HG02884 (cell line): ENCODE measurements around the gene BST1.
A peak's percentile ranks its signal among the peaks of the same experiment; 100 is the strongest.

Experiments
- ATAC-seq: cut with Tn5 transposase; IDR thresholded peaks from one replicate; pipeline ENCODE4 v1.9.1; 2021; ENCODE audit warnings: mild to moderate bottlenecking, moderate library complexity; ENCODE audit not compliant: unreplicated experiment

The BST1 gene, protein sequence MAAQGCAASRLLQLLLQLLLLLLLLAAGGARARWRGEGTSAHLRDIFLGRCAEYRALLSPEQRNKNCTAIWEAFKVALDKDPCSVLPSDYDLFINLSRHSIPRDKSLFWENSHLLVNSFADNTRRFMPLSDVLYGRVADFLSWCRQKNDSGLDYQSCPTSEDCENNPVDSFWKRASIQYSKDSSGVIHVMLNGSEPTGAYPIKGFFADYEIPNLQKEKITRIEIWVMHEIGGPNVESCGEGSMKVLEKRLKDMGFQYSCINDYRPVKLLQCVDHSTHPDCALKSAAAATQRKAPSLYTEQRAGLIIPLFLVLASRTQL

GRCh38 chr4:15702941-15703403, at the start of gene BST1:
Gene BST1, plus strand, starts transcription at chr4:15703065. Its CDS starts 80 bp downstream, at chr4:15703145.
- ATAC-seq = peak; percentile 79

- no peak for ATAC-seq
Measured at GRCh38 chr4:15653420-15653819, 49.4 kb upstream of the BST1 start.

DNA sequence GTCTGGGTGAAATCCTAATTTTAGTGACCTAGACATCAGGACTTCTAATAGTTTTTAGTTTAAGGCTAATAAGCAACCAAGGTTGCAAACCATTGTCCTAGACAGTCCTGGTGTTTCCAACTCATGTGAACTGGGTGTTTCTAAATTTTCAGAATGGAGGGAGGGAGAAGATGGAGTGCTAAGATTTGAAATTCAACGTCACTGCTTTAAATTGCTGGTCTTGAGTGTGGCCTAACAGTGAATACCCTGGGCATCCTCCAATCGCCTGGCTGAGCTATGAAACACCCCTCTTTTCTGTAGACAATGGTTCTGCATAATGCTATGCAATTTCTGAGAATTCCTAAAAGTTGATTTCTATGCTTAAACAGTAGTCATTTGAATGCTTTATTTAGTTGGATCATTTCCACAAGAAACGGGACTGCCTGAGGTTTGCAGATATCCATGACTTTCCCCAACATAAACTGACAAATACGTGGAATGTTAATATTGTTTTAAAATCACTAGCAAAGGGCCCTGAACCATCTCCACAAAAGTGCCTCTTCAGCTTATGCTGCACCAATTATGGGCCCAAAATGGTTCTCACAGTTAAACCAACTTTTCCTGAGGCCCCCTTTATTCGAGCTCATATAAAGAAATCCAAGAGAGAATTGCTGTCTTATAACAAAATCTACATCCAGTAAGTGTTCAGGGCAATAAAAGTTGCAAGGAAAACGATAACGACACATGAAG, 48.8 kb upstream of the BST1 start:
- ATAC-seq = peak; percentile 24

DNA sequence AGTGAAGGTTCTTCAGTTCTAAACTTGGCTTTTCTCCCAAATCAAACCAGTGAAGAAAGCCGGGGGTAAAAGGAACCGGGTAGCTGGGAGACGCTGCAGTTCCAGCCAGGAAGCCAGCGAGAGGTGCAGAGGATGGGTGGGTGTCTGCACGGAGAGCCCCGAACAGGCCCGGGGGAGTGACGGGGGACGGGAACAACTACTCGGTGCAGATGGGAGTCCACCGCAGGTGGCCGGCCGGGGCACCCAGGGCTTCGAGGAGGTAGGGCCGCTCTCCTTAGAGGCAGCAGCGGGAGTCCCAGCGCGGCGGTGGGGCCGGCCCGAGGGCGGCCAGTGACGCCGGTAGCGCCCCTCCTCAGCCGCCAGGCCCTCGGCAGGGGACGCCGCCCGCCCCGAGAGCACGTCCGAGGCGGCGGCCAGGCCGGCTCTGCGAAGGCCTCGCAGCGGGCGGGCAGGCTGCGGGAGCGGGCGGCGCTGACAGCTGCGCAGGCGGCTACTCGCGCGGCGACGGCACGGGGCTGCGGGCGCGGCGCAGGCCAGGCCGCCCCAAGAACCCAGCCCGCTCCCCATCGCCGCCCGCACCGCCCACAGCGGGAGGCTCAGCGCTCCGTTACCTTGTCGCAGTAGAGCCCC, 48.2 kb upstream of the BST1 start:
- peak; percentile 39 for ATAC-seq

- peak; percentile 51 for ATAC-seq
Measured at GRCh38 chr4:15655223-15656037, 47.4 kb upstream of the BST1 start, which contains the start of gene FBXL5. Gene FBXL5, minus strand, starts transcription at chr4:15655357. Its CDS starts 70 bp downstream, at chr4:15655287.

DNA sequence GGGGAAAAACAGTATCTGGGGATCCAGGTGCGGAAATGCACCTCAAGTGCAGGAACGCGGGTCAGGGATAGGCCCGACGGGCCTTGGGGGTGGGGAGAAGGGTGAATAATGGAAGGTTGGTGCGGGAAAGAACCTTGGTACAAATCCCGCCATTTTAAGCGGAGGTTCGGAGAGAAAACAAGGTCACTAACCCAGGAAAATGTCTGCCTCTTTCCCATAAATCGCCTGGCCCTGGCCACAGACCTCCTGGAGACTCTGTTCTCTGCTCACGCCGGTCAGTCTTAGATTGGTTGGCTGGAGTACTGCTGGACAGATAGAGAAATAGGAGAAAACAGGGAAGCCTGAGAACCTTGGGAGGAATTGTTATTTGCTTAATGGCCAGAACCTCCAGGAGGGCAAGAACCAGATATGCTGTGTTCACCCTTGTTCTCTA, 46.8 kb upstream of the BST1 start:
- no peak for ATAC-seq

- no peak for ATAC-seq
Measured at GRCh38 chr4:15657366-15657765, 45.5 kb upstream of the BST1 start.

- no peak for ATAC-seq
Measured at GRCh38 chr4:15658136-15658770, 44.6 kb upstream of the BST1 start.

DNA sequence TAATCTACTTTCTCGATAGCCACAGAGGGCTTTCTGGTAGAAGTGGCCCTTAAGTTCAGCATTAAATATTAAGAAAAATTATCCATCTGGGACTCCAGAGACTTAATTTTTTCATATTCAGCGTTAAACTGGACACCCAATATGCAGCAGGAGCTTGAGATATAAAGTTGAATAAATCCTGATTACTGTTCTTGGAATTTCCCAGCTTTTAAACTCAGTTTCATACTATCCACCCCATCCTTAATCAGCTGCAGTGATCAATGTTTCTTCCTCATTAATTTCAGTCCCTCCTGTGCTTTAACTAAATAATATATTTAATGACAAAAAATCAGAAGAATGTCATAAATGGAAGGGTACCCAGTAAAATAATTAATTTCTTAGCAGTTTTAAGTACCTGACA, 44.1 kb upstream of the BST1 start:
- ATAC-seq = no peak

DNA sequence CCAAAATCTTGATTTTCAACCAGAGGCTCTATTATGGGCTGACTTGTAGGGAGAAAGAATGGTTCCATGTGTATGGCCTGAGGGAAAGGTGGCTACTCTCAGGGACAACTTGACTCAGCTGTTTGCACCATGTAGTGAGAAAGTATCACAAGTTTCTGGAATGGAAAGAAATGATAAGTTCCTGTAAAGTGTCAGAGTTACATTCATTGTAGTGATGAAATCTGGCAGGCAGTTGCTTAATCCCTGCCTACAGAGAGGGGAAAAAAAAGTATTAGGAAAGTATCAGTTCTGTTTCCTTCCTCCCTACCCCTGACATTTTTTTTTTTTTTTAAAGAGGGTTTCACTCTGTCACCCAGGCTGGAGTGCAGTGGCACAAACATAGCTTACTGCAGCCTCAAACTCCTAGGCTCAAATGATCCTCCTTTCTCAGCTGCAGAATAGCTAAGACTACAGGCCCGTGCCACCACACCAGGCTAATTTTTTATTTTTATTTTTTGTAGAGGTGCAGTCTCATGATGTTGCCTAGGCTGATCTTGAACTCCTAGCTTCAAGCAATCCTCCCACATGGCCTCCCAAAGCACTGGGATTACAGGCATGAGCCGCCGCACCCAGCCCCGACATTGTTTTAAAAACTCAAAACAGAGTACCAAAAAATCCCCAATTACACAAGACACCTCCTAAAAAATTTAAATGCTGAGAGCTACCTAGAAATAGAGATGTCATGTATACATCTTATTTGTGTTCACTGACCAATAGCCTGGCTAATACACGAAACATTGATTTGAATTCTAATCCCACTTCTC, 42.9 kb upstream of the BST1 start:
- no peak for ATAC-seq

DNA sequence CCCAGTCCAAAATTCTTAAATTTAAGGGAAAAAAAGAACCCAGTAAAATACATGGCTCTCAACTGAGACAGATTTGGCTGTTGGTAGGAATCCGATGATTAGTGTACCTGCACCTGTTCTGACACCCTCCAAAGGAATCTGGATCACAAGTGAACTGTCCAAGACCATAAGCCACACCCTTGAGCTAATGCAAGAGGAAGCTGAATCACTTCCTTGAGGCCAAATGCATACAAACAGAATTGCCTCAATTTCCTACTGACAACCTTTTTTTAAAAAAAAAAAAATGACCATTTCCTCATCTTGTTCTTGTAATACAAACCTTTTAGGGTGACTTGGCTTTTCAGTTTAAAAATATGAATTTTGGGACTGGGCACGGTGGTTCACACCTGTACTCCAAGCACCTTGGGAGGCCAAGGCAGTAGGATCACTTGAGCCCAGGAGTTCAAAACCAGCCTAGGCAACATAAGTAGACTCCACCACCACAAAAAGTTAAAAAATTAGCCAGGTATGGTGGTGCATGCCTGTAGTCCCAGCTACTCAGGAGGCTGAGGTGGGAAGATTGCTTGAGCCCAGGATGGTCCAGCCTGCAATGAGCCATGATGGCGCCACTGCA, 37.0 kb upstream of the BST1 start:
- ATAC-seq = no peak

- ATAC-seq = no peak
Measured at GRCh38 chr4:15667006-15667405, 35.9 kb upstream of the BST1 start.

DNA sequence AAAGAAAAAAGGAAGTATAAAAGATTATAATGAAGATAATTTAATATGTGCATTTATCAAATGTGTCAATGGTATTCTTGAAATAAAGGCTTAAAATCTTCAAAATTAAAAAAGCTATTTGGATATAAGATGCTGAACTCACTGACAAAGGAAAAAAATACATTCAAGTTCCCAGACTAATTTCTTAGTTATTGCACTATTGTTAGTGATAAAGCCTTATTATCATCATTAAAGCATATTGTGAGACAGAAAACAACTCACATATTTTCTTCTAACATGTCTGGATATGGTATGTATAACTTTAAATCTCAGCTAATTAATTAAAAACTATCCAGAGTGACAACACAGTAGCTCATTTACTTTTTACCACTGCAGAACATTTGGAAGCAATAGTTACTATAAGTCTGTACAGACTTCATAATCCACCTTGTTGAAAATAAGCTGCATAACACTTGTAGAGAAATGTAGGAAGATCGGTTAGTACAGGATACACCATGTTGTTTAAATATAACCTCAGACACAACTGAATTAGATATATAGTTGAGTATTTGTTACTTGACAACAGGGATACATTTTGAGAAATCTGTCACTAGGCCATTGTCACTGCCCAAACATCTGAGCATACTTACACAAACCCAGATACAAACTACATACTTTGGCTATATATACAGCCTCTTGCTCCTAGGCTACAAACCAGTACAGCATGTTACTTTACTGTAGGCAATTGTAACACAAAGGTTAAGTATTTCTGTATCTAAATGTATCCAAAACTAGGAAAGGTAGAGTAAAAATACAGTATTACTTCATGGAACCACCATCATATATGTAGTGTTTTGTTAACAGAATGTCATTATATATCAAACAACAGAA, 34.1 kb upstream of the BST1 start:
- no peak for ATAC-seq

DNA sequence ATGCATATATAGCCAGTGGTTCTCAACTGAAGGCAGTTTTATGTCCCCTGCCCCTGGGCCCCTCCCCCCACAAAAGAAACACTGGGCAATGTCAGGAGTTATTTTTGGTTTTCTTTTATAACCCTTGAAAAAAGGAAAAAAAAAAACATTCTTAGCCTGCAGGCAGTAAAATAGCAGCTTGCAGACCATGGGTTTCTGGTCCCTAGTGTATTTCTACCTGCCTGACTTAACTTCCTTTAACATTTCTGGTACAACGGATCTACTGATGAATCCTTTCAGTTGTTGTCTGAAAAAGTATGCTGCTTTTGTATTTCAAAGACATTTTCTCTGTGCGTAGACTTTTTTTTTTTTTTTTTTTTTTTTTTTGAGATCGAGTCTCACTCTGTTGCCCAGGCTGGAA, 32.3 kb upstream of the BST1 start:
- ATAC-seq = no peak

GRCh38 chr4:15672101-15672500, 30.8 kb upstream of the BST1 start:
- ATAC-seq = no peak

- no peak for ATAC-seq
Measured at GRCh38 chr4:15673337-15673736, 29.5 kb upstream of the BST1 start.

DNA sequence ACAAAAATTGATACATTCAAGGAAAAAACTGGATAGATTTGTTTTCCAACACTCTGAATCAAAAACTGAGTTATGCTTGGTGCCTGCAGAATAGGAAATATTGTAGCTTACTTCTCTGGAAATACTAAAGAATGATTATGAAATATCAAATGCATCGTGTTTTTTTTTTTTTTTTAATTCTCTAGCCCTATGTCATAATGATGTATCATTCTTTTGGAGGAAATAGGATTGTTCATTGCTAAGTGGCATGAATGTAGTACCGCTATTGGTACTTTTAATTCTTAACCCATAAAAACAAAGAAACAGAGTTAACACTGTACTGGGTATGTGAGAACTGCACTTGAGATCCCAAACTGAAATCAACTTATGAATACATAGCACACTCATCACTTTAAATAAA, 28.8 kb upstream of the BST1 start:
- no peak for ATAC-seq

DNA sequence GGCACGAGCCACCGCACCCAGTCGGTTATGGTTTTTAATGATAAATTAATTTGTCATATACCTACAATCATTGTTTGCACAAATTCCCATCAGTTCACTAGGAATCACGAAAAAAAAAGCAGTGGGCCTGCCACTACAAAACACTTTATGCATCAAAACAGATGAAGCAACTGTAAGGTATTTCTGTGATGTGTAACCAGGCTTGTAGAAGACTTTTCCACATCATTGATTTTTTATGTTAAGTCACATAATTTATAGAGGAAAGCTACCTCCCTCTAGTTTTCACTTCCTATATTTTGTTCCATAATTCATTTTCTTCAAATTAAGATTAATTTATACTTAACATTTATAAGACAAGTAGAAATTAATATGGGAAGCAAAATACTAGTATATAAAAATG, 27.9 kb upstream of the BST1 start:
- ATAC-seq = no peak
